SK-N-SH treated with all-trans-retinoic acid at 6 μM for 48 hours (cell line): Measurements from ENCODE around the gene CAND2.

Source experiments
- CSDC2 ChIP-seq: fragments of 250-450 bp; sonication (Bioruptor Pico); IDR thresholded peaks from 2 replicates; pipeline ENCODE4 v1.5.0; 2020; ENCODE audit warnings: mild to moderate bottlenecking, moderate library complexity
- ISL1 ChIP-seq: fragments of 250-450 bp; sonication (Bioruptor Pico); IDR thresholded peaks from 2 replicates; pipeline ENCODE4 v2.1.2; 2022; ENCODE audit warnings: mild to moderate bottlenecking, moderate library complexity
- PATZ1 ChIP-seq: fragments of 250-450 bp; sonication (Bioruptor Pico); IDR thresholded peaks from 2 replicates; pipeline ENCODE4 v1.8.0; 2020; ENCODE audit warnings: mild to moderate bottlenecking, moderate library complexity, borderline replicate concordance

GRCh38 chr3:12818773-12819172 is 22.3 kb downstream of the CAND2 start:
- TF ChIP-seq ISL1 (CRISPR knock-in tag) (no peak), CSDC2 (CRISPR knock-in tag) (no peak), PATZ1 (no peak)
